HepG2 (cell line): ENCODE results near the gene RNF13. TPM values are rescaled to one million over a fixed set of nuclear protein-coding genes. Genes with fewer than 3 reads are reported as not detected.

Experiments
- ARHGAP35 ChIP-seq: sonication (generic); formaldehyde crosslinking; IDR thresholded peaks from 2 replicates; pipeline ENCODE4 v1.9.0; 2022; ENCODE audit warnings: mild to moderate bottlenecking, inconsistent platforms, moderate library complexity, missing genetic modification reagents, borderline replicate concordance
- ARID4A ChIP-seq: sonication (generic); formaldehyde crosslinking; IDR thresholded peaks from 2 replicates; pipeline ENCODE4 v1.5.0; 2020; ENCODE audit warnings: mild to moderate bottlenecking, missing genetic modification reagents, borderline replicate concordance
- ELF3 ChIP-seq: IDR thresholded peaks from 2 replicates; pipeline ENCODE4 v1.6.1; 2016; ENCODE audit warnings: missing genetic modification reagents, missing compliant biosample characterization
- NR2F1 ChIP-seq, 2 experiments: fragments of 450-650 bp in 1 of 2; formaldehyde crosslinking in 1 of 2; IDR thresholded peaks; 2 replicates each; pipeline versions ENCODE4 v1.5.0 to v1.6.1; 2016 to 2020; ENCODE audit warnings: mild to moderate bottlenecking in 1 of 2, missing compliant biosample characterization in 1 of 2, missing genetic modification reagents in 1 of 2, moderate library complexity in 1 of 2
- PHB2 ChIP-seq: fragments of 450-650 bp; IDR thresholded peaks from 2 replicates; pipeline ENCODE4 v1.6.1; 2018; ENCODE audit not compliant: partially characterized antibody
- TAF15 ChIP-seq: fragments of 200-400 bp; formaldehyde crosslinking; IDR thresholded peaks from one replicate; pipeline ENCODE4 v1.6.1; 2018; ENCODE audit warnings: mild to moderate bottlenecking, low read depth, low read length; ENCODE audit not compliant: poor library complexity, severe bottlenecking
- THRA ChIP-seq: sonication (generic); formaldehyde crosslinking; IDR thresholded peaks from 2 replicates; pipeline ENCODE4 v1.4.0; 2020; ENCODE audit warnings: missing genetic modification reagents, borderline replicate concordance
- ZBTB42 ChIP-seq: sonication (generic); formaldehyde crosslinking; IDR thresholded peaks from 2 replicates; pipeline ENCODE4 v1.5.0; 2020; ENCODE audit warnings: mild to moderate bottlenecking, missing genetic modification reagents
- ZMAT5 ChIP-seq: sonication (generic); formaldehyde crosslinking; IDR thresholded peaks from 2 replicates; pipeline ENCODE4 v1.5.0; 2020; ENCODE audit warnings: mild to moderate bottlenecking, low read depth, missing genetic modification reagents, borderline replicate concordance
- ZNF337 ChIP-seq: sonication (generic); formaldehyde crosslinking; IDR thresholded peaks from 2 replicates; pipeline ENCODE4 v1.5.1; 2020; ENCODE audit warnings: missing genetic modification reagents, low read depth, mild to moderate bottlenecking, borderline replicate concordance
- ZNF446 ChIP-seq: sonication (generic); formaldehyde crosslinking; IDR thresholded peaks from 2 replicates; pipeline ENCODE4 v1.5.0; 2020; ENCODE audit warnings: mild to moderate bottlenecking, missing genetic modification reagents
- ZNF569 ChIP-seq: sonication (generic); formaldehyde crosslinking; IDR thresholded peaks from 2 replicates; pipeline ENCODE4 v1.5.0; 2020; ENCODE audit warnings: mild to moderate bottlenecking, missing genetic modification reagents, moderate library complexity, borderline replicate concordance
- ZNF687 ChIP-seq: sonication (generic); formaldehyde crosslinking; IDR thresholded peaks from 2 replicates; pipeline ENCODE4 v1.5.1; 2020; ENCODE audit warnings: mild to moderate bottlenecking, missing genetic modification reagents, moderate library complexity
- ZUFSP ChIP-seq: sonication (generic); formaldehyde crosslinking; IDR thresholded peaks from 2 replicates; pipeline ENCODE4 v1.9.0; 2021; ENCODE audit warnings: missing genetic modification reagents, mild to moderate bottlenecking, borderline replicate concordance
- polyA plus RNA-seq, 8 experiments: library from polyadenylated mRNA; depleted of rRNA in 3 of 8; stranded (reverse) in 7 of 8; unstranded in 1 of 8; fragments of >200 nt; fragmentation: Illumina TruSeq in 4 of 8; extraction: Trizol in 4 of 8; gene quantifications; 2 replicates each; pipeline versions ENCODE4 v1.2.1 to v1.2.3, GENCODE V29; 2011 to 2016; ENCODE audit warnings: low read depth in 4 of 8, missing spikeins in 1 of 8, mixed read lengths in 1 of 8; ENCODE audit not compliant: insufficient read depth in 1 of 8
- total RNA-seq, 5 experiments: library from RNA; depleted of rRNA; stranded (reverse); fragments of >200 nt; fragmentation: Illumina TruSeq; extraction: Trizol; gene quantifications; 2 replicates each; pipeline ENCODE4 v1.2.3, GENCODE V29; 2016; ENCODE audit warnings: low read depth in 1 of 5

The RNF13 gene
- total and polyA plus RNA-seq, 2 of the 13 experiments (the other 11 are each of a cell fraction or from before 2014, with no cell fraction given): 39.8 to 46.0 TPM

GRCh38 chr3:149969110-149969939 lies 156.3 kb downstream of the RNF13 start (continued):
- TF ChIP-seq ZBTB42 (CRISPR knock-in tag) (no peak), ARHGAP35 (CRISPR knock-in tag) (no peak), THRA (0 out of 2 replicates have a peak, but pooled peaks have one; percentile 30), ARID4A (peak; percentile 35; the same call in 1 of the 2 replicates), ZNF446 (CRISPR knock-in tag) (no peak), ZUFSP (CRISPR knock-in tag) (no peak), NR2F1 (CRISPR knock-in tag; IDR thresholded peaks at IDR 0.05) (no peak), ELF3 (peak; percentile 13; the same call in 1 of the 2 replicates), TAF15 (no peak), ZMAT5 (CRISPR knock-in tag) (no peak), ZNF569 (CRISPR knock-in tag) (no peak), ZNF687 (CRISPR knock-in tag) (no peak), ZNF337 (CRISPR knock-in tag) (no peak), PHB2 (no peak)
